Inflammatory macrophage treated with lipopolysaccharide for 4 hours (primary cell): ENCODE data around the gene MORC3.
"Not testable (repeated sequence)": the region's sequence is repeated elsewhere in the genome, so short reads cannot be mapped to it uniquely, and the experiment has no call there.

ENCODE experiments used
- DNase-seq: peaks from one replicate; pipeline ENCODE4 v3.0.0-alpha.2; 2020

Gene MORC3, protein sequence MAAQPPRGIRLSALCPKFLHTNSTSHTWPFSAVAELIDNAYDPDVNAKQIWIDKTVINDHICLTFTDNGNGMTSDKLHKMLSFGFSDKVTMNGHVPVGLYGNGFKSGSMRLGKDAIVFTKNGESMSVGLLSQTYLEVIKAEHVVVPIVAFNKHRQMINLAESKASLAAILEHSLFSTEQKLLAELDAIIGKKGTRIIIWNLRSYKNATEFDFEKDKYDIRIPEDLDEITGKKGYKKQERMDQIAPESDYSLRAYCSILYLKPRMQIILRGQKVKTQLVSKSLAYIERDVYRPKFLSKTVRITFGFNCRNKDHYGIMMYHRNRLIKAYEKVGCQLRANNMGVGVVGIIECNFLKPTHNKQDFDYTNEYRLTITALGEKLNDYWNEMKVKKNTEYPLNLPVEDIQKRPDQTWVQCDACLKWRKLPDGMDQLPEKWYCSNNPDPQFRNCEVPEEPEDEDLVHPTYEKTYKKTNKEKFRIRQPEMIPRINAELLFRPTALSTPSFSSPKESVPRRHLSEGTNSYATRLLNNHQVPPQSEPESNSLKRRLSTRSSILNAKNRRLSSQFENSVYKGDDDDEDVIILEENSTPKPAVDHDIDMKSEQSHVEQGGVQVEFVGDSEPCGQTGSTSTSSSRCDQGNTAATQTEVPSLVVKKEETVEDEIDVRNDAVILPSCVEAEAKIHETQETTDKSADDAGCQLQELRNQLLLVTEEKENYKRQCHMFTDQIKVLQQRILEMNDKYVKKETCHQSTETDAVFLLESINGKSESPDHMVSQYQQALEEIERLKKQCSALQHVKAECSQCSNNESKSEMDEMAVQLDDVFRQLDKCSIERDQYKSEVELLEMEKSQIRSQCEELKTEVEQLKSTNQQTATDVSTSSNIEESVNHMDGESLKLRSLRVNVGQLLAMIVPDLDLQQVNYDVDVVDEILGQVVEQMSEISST

DNA sequence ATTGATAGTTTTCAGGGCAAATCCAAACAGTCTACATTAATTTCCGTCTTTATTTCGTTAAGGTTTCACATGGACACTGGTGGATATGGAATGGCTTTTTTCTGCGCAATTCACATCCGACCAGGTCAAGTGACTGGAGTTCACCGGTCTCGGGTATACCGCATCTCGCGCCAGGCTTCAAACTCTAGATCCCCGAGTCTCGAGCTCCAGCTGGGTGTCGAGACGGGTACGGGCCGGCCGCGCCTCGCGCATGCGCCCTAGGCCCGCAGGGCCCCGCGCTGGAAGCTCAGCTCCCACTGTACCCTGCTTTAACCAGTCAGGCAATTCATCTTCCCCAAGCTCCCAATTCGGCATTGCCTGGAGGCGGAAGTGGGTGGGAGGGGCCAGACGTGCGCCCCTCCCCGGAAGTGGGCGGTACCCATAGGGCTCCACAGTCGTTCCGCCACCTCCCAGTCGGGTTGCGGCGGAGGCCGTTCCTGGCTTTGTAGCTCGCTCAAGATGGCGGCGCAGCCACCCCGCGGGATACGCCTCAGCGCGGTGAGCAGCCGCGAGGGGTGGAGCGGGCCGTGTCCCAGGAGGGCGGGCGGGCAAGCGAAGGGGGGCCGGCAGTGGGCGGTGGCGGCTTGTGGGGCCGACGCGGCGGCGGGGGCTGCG is at the start of gene MORC3:
MORC3 (plus strand) TSS at position 431 of the 654 bp plus-strand sequence; CDS start at position 499, 68 bp downstream.
- DNase-seq: peak; percentile 99

DNA sequence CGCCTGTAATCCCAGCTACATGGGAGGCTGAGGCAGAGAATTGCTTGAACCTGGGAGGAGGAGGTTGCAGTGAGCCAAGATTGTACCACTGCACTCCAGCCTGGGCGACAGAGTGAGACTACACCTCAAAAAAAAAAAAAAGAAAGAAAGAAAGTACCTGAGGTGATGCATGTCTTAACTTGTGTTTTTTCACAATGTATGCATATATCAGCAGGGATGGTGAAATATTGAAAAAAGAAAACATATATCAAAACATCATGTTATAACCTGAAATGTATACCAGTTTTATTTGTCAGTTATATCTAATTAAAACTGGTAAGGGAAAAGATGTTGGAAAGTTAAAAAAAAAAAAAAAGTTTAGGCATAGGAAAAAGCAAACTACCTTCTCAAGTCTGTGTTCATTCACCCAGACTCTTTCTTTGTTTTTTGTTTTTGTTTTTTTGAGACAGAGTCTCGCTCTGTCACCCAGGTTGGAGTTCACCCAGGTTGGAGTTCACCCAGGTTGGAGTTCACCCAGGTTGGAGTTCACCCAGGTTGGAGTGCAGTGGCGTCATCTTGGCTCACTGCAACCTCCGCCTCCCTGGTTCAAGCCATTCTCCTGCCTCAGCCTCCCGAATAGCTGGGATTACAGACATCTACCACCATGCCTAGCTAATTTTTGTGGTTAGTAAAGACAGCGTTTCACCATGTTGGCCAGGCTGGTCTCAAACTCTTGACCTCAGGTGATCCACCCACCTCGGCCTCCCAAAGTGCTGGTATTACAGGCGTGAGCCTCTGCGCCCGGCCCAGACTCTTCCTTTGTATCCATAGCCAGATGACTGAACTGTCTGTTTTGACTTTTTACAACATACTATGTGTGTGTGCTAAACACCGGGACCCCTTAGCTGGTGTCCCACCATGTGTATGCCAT is 49.0 kb upstream of the MORC3 start:
- DNase-seq: not testable (repeated sequence)

DNA sequence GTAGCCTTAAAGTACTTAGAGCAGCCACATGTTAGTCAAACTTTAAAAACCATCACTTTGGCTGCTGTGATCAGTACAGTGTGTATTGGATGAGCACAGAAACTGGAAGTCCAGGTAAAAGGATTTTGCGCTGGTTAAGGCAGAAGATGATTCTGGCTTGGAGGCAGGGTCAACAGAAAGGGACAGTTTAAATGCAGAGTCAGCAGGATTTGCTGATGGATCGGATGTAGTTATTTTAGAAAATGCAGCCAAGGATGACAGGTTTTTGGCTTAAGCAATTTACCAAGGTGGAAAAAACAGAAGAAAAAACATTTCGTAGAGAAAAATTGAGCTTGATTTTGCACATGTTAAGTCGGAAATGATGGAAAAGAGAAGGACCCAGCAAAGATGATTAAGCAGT is 45.9 kb upstream of the MORC3 start:
- no peak for DNase-seq

- DNase-seq: no peak
Measured at GRCh38 chr21:36282568-36283230, 37.3 kb upstream of the MORC3 start.

- DNase-seq: not testable (repeated sequence)
Measured at GRCh38 chr21:36283231-36283622, 36.8 kb upstream of the MORC3 start.

DNA sequence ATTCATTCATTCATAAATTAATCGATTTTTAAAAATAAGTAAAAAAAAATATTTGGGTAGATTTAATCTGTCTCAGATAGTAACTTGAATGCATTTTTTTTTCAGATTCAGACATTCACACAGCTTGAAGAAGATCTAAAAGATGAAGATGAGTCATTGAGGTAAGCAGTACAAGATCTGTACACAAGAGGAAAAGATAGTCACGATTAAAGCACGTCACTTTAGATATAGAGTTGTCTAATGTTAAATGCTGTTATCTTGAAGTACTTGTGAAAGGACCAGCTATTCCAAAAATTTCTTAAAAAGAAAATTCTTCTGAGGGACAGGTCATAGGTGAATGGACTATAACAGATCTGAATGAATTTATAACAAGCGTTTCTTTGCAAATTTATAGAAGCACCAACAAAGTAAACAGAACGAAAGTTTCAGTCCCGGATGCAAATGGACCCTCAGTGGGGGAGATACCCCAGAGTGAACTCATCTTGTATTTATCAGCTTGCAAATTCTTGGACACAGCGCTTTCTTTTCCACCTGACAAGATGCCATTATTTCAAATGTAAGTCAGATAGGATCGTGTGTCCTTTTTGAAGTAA is 31.2 kb upstream of the MORC3 start:
- no peak for DNase-seq

DNA sequence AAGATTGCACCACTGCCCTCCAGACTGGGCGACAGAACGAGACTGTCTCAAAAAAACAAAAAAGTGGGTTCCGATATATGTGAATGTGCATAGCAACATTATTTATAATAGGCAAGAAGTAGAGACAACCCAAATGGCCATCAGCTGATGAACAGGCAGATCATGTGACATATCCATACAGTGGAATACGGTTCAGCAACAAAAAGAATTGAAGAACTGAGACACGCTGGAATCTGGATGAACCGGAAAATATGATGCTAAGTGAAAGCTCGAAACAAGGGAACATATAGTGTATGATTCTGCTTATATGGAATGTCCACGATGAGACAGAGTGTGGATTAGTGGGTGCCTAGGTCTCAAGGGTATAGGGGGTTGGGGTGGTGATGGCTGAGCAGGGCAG is 28.5 kb upstream of the MORC3 start:
- DNase-seq: no peak

- DNase-seq: peak; percentile 74
Measured at GRCh38 chr21:36297406-36297937, 22.5 kb upstream of the MORC3 start.

DNA sequence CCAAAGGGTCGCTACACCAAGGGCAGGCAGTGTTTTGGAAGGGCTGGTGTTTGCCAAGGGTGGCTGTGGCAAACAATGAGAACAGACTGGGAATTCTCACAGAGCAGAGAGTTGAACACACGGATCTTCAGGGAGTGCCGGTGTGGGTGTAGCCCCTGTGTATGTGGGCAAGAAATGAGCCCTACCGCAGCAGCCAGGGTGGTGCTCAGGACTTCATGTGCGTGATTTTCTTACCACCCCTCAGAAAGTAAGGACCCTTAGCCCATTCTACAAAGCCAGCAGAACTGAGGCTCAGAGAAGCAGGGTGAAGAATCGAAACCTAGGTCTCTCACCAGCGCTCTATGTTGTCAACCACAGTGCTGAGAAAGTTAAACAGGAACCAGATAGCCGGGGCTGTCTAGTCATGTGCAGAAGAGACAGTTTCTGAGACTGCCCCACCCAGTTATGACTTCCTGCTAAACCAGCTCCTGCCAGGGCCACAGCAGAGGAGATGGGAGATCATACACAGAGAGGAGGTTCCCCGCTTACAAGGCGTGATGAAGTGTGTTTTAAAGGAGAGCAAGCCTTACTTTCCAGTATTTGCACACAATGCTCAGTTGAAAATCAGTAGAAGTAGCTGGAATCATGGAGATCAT is 21.9 kb upstream of the MORC3 start:
- peak; percentile 97 for DNase-seq

- no peak for DNase-seq
Measured at GRCh38 chr21:36306872-36307534, 13.0 kb upstream of the MORC3 start.

GRCh38 chr21:36310016-36310415 is 10.0 kb upstream of the MORC3 start:
- DNase-seq: no peak

DNA sequence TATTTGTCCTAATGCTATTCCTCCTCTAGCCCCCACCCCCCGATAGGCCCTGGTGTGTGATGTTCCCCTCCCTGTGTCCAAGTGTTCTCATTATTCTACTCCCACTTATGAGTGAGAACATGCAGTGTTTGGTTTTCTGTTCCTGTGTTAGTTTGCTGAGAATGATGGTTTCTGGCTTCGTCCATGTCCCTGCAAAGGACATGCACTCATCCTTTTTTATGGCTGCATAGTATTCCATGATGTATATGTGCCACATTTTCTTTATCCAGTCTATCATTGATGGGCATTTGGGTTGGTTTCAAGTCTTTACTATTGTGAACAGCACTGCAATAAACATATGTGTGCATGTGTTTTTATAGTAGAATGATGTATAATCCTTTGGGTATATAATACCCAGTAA is 6.6 kb upstream of the MORC3 start:
- not testable (repeated sequence) for DNase-seq

- DNase-seq: not testable (repeated sequence)
Measured at GRCh38 chr21:36316045-36316444, 4.0 kb upstream of the MORC3 start.

DNA sequence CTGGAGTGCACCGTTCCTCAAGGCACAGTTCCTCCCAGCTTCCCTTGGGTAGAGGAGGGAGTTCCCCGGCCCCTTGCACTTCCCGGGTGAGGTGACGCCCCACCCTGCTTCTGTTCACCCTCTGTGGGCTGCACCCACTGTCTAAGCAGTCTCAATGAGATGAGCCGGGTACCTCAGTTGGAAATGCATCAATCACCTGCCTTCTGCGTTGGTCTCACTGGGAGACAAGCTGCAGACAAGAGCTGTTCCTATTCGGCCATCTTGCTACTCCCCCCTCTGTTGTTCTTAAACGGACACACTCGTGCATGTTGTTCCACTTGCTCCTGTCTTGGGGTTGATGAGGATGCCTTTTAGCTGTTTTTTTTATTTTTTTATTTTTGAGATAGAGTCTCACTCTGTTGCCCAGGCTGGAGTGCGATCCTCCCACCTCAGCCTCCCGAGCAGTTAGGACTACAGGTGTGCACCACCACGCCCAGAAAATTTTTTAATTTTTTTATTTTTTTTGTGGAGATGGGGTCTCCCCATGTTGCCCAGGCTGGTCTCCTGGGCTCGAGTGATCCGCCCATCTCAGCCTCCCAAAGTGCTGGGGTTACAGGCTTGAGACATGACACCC is 3.0 kb upstream of the MORC3 start:
- DNase-seq: no peak

DNA sequence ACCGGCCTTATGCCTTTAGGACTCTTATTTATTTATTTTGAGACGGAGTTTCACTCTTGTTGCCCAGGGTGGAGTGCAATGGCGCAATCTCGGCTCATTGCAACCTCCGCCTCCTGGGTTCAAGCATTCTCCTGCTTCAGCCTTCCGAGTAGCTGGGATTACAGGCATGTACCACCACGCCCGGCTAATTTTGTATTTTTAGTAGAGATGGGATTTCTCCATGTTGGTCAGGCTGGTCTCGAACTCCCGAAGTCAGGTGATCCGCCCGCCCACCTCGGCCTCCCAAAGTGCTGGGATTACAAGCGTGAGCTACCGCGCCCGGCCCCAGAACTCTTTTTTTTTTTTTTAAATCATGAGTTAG is 611 bp upstream of the MORC3 start:
- DNase-seq: not testable (repeated sequence)

DNA sequence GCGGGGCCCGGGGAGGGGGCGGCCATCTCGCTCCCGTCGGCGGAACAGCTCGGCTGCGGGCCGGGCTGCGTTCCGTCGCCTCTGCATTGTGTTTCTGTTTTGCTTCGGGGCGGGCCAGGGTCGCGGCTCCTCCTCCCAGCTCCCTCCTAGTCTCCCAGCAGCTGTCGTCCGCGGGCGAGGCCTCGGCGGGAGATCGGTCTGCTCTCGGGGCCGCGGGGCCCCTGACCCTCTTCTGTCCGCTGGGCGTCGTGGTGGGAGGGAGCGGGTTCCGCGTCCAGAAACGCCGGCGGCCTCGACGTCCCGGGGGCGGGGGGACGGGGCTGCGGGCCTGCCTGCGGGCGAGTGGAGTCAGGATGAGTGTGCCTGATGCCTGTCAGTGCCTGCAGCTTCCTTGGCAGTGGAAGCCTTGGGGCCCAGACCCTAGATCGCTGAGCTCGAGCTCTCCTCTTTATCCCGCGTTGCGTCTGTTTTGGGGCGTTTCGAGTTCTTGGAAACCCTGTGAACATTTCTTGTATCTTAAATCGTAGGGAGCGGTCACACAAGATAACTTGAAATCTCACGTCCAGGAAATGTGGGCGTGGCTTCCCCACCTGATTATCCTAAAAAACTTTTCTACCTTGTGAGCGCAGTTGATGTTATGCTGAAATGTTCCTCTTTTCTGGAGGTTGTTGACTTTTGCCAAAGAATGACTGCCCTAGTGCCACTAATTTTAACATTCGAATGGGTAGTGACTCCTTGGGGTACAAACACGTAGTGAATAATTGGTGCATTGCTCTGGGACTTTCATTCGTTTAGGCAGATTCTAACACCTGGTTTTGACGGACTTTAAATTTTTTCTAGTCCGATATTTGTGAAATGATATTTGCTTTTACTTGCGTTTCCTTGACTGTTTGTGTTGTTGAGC is 676 bp downstream of the MORC3 start:
- peak; percentile 67 for DNase-seq

GRCh38 chr21:36321325-36322082 is 1.5 kb downstream of the MORC3 start:
- DNase-seq: peak; percentile 70

- no peak for DNase-seq
Measured at GRCh38 chr21:36322083-36322424, 2.1 kb downstream of the MORC3 start.
